A549 (cell line): ENCODE results near the gene MYBPC2. TPM values are rescaled to one million over a fixed set of nuclear protein-coding genes. Genes with fewer than 3 reads are reported as not detected.

ENCODE experiments used
- ATAC-seq, 2 experiments: fragments of 200-7000 bp in 1 of 2; fragments of >200 bp in 1 of 2; cut with Nextera tagmentation in 1 of 2; cut with Tn5 transposase in 1 of 2; 3 replicates each; pipeline versions ENCODE4 v1.8.0 to v1.9.1; 2018 to 2020; ENCODE audit warnings: mild to moderate bottlenecking in 1 of 2, moderate library complexity in 1 of 2
- CTCF ChIA-PET: fragments of 300-600 bp; sonication (Branson Sonifier 250); formaldehyde crosslinking; extraction: SDS; loops from one replicate; lab custom pipeline; 2021; ENCODE audit warnings: antibody characterized with exemption, inconsistent platforms; lab: Yijun Ruan, JAX
- POLR2A ChIA-PET: fragments of 350-600 bp; formaldehyde crosslinking; extraction: SDS; loops from one replicate; lab custom pipeline; 2021; ENCODE audit warnings: antibody characterized with exemption, inconsistent platforms; lab: Yijun Ruan, JAX
- DNase-seq, 2 experiments: peaks; one replicate each; pipeline versions ENCODE4 v3.0.0 to v3.0.0-alpha.2; 2011 to 2016; ENCODE audit warnings: low read depth in 1 of 2, low spot score in 1 of 2
- FAIRE-seq: peaks from 2 replicates; lab custom pipeline; 2011; peaks lifted over from hg19 to GRCh38; lab: Jason Lieb, UNC
- H3K27ac ChIP-seq, 2 experiments: fragments of >200 bp; sonication (Bioruptor Twin); formaldehyde crosslinking; 3 replicates each; pipeline ENCODE4 v1.5.1; 2016 to 2017
- H3K4me1 ChIP-seq: fragments of >200 bp; sonication (Bioruptor Twin); formaldehyde crosslinking; 3 replicates; pipeline ENCODE4 v1.6.1; 2016
- H3K4me2 ChIP-seq: fragments of >200 bp; sonication (Bioruptor Twin); formaldehyde crosslinking; 3 replicates; pipeline ENCODE4 v1.6.1; 2016
- H3K4me3 ChIP-seq: fragments of >200 bp; sonication (Bioruptor Twin); formaldehyde crosslinking; 3 replicates; pipeline ENCODE4 v1.5.1; 2016
- H3K9me3 ChIP-seq: fragments of >200 bp; sonication (Bioruptor Twin); formaldehyde crosslinking; 3 replicates; pipeline ENCODE4 v1.6.1; 2016
- BHLHE40 ChIP-seq: IDR thresholded peaks from 2 replicates; pipeline ENCODE4 v1.6.1; 2012; ENCODE audit warnings: low read depth, low read length, inconsistent platforms
- CBX2 ChIP-seq: fragments of 200-600 bp; sonication (generic); IDR thresholded peaks from 2 replicates; pipeline ENCODE4 v1.6.1; 2016; ENCODE audit warnings: low read depth, mild to moderate bottlenecking, borderline replicate concordance
- CBX8 ChIP-seq: fragments of 200-600 bp; sonication (generic); IDR thresholded peaks from 2 replicates; pipeline ENCODE4 v1.6.1; 2016
- EHF ChIP-seq: fragments of 250-450 bp; sonication (Bioruptor Pico); IDR thresholded peaks from 2 replicates; pipeline ENCODE4 v1.5.0; 2020; ENCODE audit warnings: mild to moderate bottlenecking
- ELK1 ChIP-seq: fragments of 150-350 bp; IDR thresholded peaks from 2 replicates; pipeline ENCODE4 v1.6.1; 2014; ENCODE audit warnings: low read depth, mild to moderate bottlenecking, low read length
- EP300 ChIP-seq, 2 experiments: fragments of >200 bp; sonication (Bioruptor Twin); formaldehyde crosslinking; IDR thresholded peaks; 2 replicates in 1 of 2; 3 replicates in 1 of 2; pipeline ENCODE4 v1.6.1; 2016 to 2017
- FOSL2 ChIP-seq, 2 experiments: fragments of 450-650 bp in 1 of 2; fragments of >200 bp in 1 of 2; sonication (Bioruptor Twin) in 1 of 2; formaldehyde crosslinking; IDR thresholded peaks; 2 replicates each; pipeline versions ENCODE4 v1.5.0 to v1.6.1; 2016 to 2020; ENCODE audit warnings: mild to moderate bottlenecking in 1 of 2, moderate library complexity in 1 of 2
- FOXS1 ChIP-seq: fragments of 250-450 bp; sonication (Bioruptor Pico); IDR thresholded peaks from 2 replicates; pipeline ENCODE4 v1.5.0; 2020; ENCODE audit warnings: mild to moderate bottlenecking, moderate library complexity
- GATA3 ChIP-seq: IDR thresholded peaks from 2 replicates; pipeline ENCODE4 v1.6.1; 2012; ENCODE audit warnings: borderline replicate concordance
- HES2 ChIP-seq: fragments of >200 bp; sonication (Bioruptor Twin); formaldehyde crosslinking; IDR thresholded peaks from 2 replicates; pipeline ENCODE4 v1.6.1; 2016
- HOXB5 ChIP-seq: fragments of 250-450 bp; sonication (Bioruptor Pico); IDR thresholded peaks from 2 replicates; pipeline ENCODE4 v1.5.0; 2020; ENCODE audit warnings: mild to moderate bottlenecking, moderate library complexity
- JUN ChIP-seq, 2 experiments: fragments of >200 bp; sonication (Bioruptor Twin); formaldehyde crosslinking; IDR thresholded peaks; 2 replicates in 1 of 2; 3 replicates in 1 of 2; pipeline ENCODE4 v1.6.1; 2016 to 2017
- MAZ ChIP-seq: fragments of 150-350 bp; IDR thresholded peaks from 2 replicates; pipeline ENCODE4 v1.6.1; 2014; ENCODE audit warnings: antibody characterized with exemption, low read depth, low read length, borderline replicate concordance
- MYC ChIP-seq: IDR thresholded peaks from 2 replicates; pipeline ENCODE4 v1.6.1; 2012; ENCODE audit warnings: mild to moderate bottlenecking, inconsistent platforms, low read length, improper control_type of control experiment, borderline replicate concordance
- NFE2L2 ChIP-seq: fragments of 150-350 bp; conservative IDR thresholded peaks from 2 replicates; pipeline ENCODE4 v1.6.1; 2014; ENCODE audit warnings: low read length
- PHF8 ChIP-seq: fragments of 200-600 bp; sonication (generic); IDR thresholded peaks from 2 replicates; pipeline ENCODE4 v1.6.1; 2016; ENCODE audit warnings: low read depth, mild to moderate bottlenecking, antibody characterized with exemption, moderate library complexity, borderline replicate concordance
- POLR2AphosphoS2 ChIP-seq: conservative IDR thresholded peaks from 2 replicates; pipeline ENCODE4 v1.6.1; 2012; ENCODE audit warnings: low read length, improper control_type of control experiment, inconsistent platforms
- RARB ChIP-seq: fragments of 250-450 bp; sonication (Bioruptor Pico); IDR thresholded peaks from 2 replicates; pipeline ENCODE4 v1.8.0; 2021; ENCODE audit warnings: mild to moderate bottlenecking, moderate library complexity
- RFX5 ChIP-seq: fragments of 450-650 bp; IDR thresholded peaks from 2 replicates; pipeline ENCODE4 v1.7.1; 2014; ENCODE audit warnings: antibody characterized with exemption, mild to moderate bottlenecking, moderate library complexity
- SREBF2 ChIP-seq: fragments of 450-650 bp; IDR thresholded peaks from 2 replicates; pipeline ENCODE4 v1.6.1; 2014; ENCODE audit warnings: mild to moderate bottlenecking, moderate library complexity
- ZC3H11A ChIP-seq: fragments of 450-650 bp; IDR thresholded peaks from 2 replicates; pipeline ENCODE4 v1.6.1; 2014; ENCODE audit warnings: antibody characterized with exemption, mild to moderate bottlenecking
- ZNF302 ChIP-seq: fragments of 250-450 bp; sonication (Bioruptor Pico); IDR thresholded peaks from 2 replicates; pipeline ENCODE4 v1.9.0; 2021; ENCODE audit warnings: inconsistent platforms, mild to moderate bottlenecking, moderate library complexity
- WGBS: methylation state at CpG from one replicate; pipeline ENCODE4 v1.1.6; 2017; ENCODE audit errors: missing lambda C conversion rate; 5-methylcytosine and 5-hydroxymethylcytosine counted together
- polyA plus RNA-seq, 4 experiments: library from polyadenylated mRNA; depleted of rRNA in 3 of 4; stranded (reverse); fragments of >200 nt; fragmentation: RNase III in 1 of 4; extraction: RNeasy Plus Mini Kit Qiagen cat#74134 plus additional on column Dnase treatment in 1 of 4; gene quantifications; 2 replicates in 3 of 4; 3 replicates in 1 of 4; pipeline ENCODE4 v1.2.3, GENCODE V29; 2011 to 2017
- TF ChIP-seq, protein P1 (sequence below): fragments of 250-450 bp; sonication (Bioruptor Pico); IDR thresholded peaks from 2 replicates; pipeline ENCODE4 v1.5.0; 2020; ENCODE audit warnings: low read depth, mild to moderate bottlenecking, moderate library complexity

MYBPC2 gene
- polyA plus RNA-seq, 2 of the 4 experiments (the other 2 are of a cell fraction), result 0.10 TPM; not detected in 1

DNA sequence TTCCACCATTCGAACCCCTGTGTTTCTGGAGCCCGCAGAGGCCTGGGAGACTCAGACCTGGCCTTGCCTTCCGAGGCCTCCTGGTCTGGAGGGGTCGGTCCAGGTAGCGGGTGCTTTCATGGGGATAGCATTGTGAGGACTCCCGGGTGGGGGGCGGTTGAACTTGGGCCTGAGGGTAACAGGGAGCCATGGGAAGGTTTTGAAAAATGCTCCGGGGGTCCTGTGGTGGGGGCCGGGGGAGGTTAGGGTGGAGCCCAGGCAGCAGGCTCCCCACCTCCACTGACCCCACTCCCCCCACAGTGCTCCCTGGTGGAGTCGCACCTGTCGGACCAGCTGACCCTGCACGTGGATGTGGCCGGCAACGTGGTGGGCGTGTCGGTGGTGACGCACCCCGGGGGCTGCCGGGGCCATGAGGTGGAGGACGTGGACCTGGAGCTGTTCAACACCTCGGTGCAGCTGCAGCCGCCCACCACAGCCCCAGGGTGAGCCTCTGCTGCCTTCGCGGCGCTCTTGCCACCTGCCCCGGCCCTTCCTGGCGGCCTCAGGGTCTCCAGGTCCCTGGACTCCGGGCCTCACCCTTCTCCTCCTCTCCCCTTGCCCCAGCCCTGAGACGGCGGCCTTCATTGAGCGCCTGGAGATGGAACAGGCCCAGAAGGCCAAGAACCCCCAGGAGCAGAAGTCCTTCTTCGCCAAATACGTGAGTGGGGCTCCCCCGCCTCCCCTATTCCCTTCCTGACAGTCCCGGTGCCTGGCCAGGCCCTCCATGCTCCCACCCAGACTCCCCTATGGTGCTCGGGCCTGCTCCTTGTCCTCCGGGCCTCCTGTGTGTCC lies 47.8 kb downstream of the MYBPC2 start:
- CTCF ChIA-PET, result interaction anchor here (0.9 to 3.6 kb wide), 13 partner anchors 7 to 333 kb away, joined by 3 to 29 read pairs (median 10); no protein-coding TSS in a partner anchor
- peaks cover 12% of the 10 kb centered on the region for H3K4me1 ChIP-seq
- no peak overlapping the region for H3K4me2 ChIP-seq
- TF ChIP-seq RARB (CRISPR knock-in tag) (no peak), EHF (CRISPR knock-in tag) (no peak), MAZ (no peak), MYC (no peak), CBX8 (no peak)
- TF ChIP-seq, all 56 proteins: peak for 0
- WGBS, result 91% methylated on average over 35 of the region's 37 CpGs
- no peak for DNase-seq
- FAIRE-seq, result no peak
- H3K9me3 ChIP-seq, result peaks cover 3% of the 10 kb centered on the region
- ATAC-seq, result no peak
- H3K27ac ChIP-seq, result no peak overlapping the region
- POLR2A ChIA-PET, result no interaction called here
- no peak overlapping the region for H3K4me3 ChIP-seq

DNA sequence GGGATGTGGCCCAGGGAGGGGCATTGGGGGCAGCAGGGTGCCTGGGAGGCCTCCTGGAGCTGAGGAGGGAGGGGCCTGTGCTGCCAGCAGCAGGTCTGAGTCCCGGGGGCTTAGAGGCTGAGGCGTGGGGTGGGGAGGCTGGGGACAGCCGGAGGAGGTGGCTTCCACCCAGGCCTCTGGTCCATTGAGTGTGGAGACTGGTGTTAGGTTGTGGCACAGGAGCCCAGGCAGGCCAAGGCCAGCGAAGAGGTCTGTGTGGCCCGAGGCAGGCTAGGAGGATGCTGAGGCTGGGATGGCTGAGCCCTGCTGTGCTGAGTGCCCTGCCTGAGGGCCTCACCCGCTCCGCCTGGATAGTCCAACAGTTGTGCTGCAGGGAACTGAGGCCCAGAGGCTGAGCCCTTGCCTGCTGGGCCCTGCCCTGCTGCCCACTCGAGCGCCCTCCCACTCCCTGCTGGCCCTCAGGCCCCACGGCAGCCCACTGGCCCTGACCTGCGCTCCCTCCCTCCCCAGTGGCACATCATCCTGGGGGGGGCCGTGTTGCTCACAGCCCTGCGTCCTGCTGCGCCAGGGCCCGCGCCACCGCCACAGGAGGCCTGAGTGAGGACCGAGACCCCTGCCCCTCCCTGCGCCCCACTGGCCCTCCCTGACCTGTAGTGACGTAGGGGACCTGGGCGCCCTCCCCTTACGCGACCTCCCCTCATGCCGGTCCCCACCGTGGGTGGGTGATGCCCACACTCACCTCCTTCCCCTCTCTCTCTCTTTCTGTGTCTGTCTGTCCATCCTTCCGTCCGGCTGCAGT lies 48.9 kb downstream of the MYBPC2 start:
- 90% methylated on average over 20 of the region's 27 CpGs for WGBS
- no peak overlapping the region for H3K4me2 ChIP-seq
- no peak for ATAC-seq
- no peak for TF ChIP-seq FOXS1 (CRISPR knock-in tag)
- TF ChIP-seq ZC3H11A, result no peak
- TF ChIP-seq RFX5, result no peak
- TF ChIP-seq BHLHE40, result no peak
- no peak for TF ChIP-seq JUN (IDR thresholded peaks at IDR 0.05)
- TF ChIP-seq MAZ, result no peak
- TF ChIP-seq CBX2, result no peak
- no peak for TF ChIP-seq EHF (CRISPR knock-in tag)
- no peak for TF ChIP-seq HOXB5 (CRISPR knock-in tag)
- TF ChIP-seq NFE2L2, result no peak
- TF ChIP-seq EP300 (IDR thresholded peaks at IDR 0.05), result no peak
- no peak for TF ChIP-seq PHF8
- TF ChIP-seq, protein P1, sequence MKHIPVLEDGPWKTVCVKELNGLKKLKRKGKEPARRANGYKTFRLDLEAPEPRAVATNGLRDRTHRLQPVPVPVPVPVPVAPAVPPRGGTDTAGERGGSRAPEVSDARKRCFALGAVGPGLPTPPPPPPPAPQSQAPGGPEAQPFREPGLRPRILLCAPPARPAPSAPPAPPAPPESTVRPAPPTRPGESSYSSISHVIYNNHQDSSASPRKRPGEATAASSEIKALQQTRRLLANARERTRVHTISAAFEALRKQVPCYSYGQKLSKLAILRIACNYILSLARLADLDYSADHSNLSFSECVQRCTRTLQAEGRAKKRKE (CRISPR knock-in tag), result no peak
- H3K4me3 ChIP-seq, result no peak overlapping the region
- CTCF ChIA-PET, result interaction anchor here (1.0 to 3.6 kb wide), 3 partner anchors 57 to 124 kb away, joined by 3 to 29 read pairs (median 14); no protein-coding TSS in a partner anchor
- no peak for FAIRE-seq
- no peak overlapping the region for H3K27ac ChIP-seq
- peaks cover 14% of the 10 kb centered on the region for H3K9me3 ChIP-seq
- peaks cover 12% of the 10 kb centered on the region for H3K4me1 ChIP-seq
- POLR2A ChIA-PET, result no interaction called here
- no peak for DNase-seq

GRCh38 chr19:50482271-50482855 lies 49.7 kb downstream of the MYBPC2 start:
- H3K4me3 ChIP-seq, result no peak overlapping the region
- POLR2A ChIA-PET, result no interaction called here
- CTCF ChIA-PET, result interaction anchor here (0.9 to 3.4 kb wide), 3 partner anchors 22 to 113 kb away, joined by 4 to 12 read pairs (median 5); no protein-coding TSS in a partner anchor
- no peak overlapping the region for H3K4me2 ChIP-seq
- H3K4me1 ChIP-seq, result peaks cover 8% of the 10 kb centered on the region
- peaks cover 16% of the 10 kb centered on the region for H3K9me3 ChIP-seq
- ATAC-seq (no peak), DNase-seq (no peak), FAIRE-seq (no peak)
- TF ChIP-seq POLR2AphosphoS2 (no peak), FOSL2 (IDR thresholded peaks at IDR 0.05) (no peak), FOSL2 (CRISPR knock-in tag; IDR thresholded peaks at IDR 0.05) (no peak), ZNF302 (CRISPR knock-in tag) (no peak), ELK1 (no peak), SREBF2 (no peak), GATA3 (no peak), RARB (CRISPR knock-in tag) (no peak), HES2 (no peak)
- H3K27ac ChIP-seq, result no peak overlapping the region
- WGBS, result 80% methylated on average over 15 of the region's 16 CpGs
